ENCODE data around the gene OSBPL5.

The OSBPL5 gene

GRCh38 chr11:3186166-3186953, 21.2 kb upstream of the OSBPL5 start:
- H3K4me3 ChIP-seq (ENCODE audit: low read depth, low read length), result no peak overlapping the region
- DNase-seq (ENCODE audit: low read depth), result no peak
- TF ChIP-seq MYC (IDR thresholded peaks at IDR 0.05; ENCODE audit: low read depth, low read length), result no peak
- no peak for TF ChIP-seq POLR2A (IDR thresholded peaks at IDR 0.05; ENCODE audit: extremely low read depth, insufficient read length)
- no peak for TF ChIP-seq MAX (IDR thresholded peaks at IDR 0.05; ENCODE audit: low read depth, low read length)
- TF ChIP-seq, protein P1, sequence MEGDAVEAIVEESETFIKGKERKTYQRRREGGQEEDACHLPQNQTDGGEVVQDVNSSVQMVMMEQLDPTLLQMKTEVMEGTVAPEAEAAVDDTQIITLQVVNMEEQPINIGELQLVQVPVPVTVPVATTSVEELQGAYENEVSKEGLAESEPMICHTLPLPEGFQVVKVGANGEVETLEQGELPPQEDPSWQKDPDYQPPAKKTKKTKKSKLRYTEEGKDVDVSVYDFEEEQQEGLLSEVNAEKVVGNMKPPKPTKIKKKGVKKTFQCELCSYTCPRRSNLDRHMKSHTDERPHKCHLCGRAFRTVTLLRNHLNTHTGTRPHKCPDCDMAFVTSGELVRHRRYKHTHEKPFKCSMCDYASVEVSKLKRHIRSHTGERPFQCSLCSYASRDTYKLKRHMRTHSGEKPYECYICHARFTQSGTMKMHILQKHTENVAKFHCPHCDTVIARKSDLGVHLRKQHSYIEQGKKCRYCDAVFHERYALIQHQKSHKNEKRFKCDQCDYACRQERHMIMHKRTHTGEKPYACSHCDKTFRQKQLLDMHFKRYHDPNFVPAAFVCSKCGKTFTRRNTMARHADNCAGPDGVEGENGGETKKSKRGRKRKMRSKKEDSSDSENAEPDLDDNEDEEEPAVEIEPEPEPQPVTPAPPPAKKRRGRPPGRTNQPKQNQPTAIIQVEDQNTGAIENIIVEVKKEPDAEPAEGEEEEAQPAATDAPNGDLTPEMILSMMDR (IDR thresholded peaks at IDR 0.05; ENCODE audit: low read depth, low read length), result no peak

DNA sequence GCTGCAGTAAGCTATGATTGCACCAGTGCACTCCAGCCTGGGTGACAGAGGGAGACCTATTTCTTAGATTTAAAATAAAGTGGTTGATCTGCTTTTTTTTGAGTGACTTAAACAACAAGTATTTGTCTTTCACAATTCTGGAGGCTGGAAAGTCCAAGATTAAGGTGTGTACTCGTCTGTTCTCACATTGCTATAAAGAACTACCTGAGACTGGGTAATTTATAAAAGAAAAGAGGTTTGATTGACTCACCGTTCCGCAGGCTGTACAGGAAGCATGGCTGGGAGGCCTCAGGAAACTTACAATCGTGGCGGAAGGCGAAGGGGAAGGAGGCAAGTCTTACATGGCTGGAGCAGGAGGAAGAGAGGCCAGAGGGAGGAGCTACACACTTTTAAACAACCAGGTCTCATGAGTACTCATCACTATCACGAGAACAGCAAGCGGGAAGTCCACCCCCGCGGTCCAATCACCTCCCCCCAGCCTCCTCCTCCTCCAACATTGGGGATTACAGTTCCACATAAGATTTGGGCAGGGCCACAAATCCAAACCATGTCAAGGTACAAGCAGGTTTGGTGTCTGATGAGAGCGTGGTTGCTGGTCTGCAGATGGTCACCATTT, 19.7 kb upstream of the OSBPL5 start:
- no peak for DNase-seq (ENCODE audit: low read depth)
- TF ChIP-seq MAX (IDR thresholded peaks at IDR 0.05; ENCODE audit: low read depth, low read length) (no peak), MYC (IDR thresholded peaks at IDR 0.05; ENCODE audit: low read depth, low read length) (no peak), POLR2A (IDR thresholded peaks at IDR 0.05; ENCODE audit: extremely low read depth, insufficient read length) (no peak)
- TF ChIP-seq, protein P1 (IDR thresholded peaks at IDR 0.05; ENCODE audit: low read depth, low read length), result no peak
- no peak overlapping the region for H3K4me3 ChIP-seq (ENCODE audit: low read depth, low read length)

DNA sequence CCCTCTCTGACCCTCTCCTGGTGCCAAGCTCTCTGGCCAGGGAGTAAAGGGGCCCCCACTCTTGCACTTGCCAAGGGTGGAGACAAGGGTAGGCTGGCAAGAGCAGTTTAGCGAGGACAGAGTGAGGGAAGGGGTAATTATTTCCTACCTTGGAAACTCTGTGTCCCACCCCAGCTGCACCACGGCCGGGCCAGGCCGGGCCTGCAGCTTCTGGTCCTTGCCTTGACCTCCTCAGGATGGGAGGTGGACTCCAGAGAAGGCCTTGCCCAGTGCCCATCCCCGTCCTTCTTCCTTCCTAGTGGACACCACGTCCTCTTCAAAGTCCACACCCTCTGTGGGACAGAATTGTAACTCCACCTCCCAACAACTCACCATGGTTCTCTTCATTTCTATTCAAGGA, 18.4 kb upstream of the OSBPL5 start:
- H3K4me3 ChIP-seq (ENCODE audit: low read depth, low read length), result no peak overlapping the region
- TF ChIP-seq, protein P1 (IDR thresholded peaks at IDR 0.05; ENCODE audit: low read depth, low read length), result no peak
- TF ChIP-seq MAX (IDR thresholded peaks at IDR 0.05; ENCODE audit: low read depth, low read length), result no peak
- DNase-seq (ENCODE audit: low read depth), result no peak

GRCh38 chr11:3182462-3182852, 17.3 kb upstream of the OSBPL5 start:
- no peak overlapping the region for H3K4me3 ChIP-seq (ENCODE audit: low read depth, low read length)
- TF ChIP-seq, protein P1 (IDR thresholded peaks at IDR 0.05; ENCODE audit: low read depth, low read length), result no peak
- no peak for TF ChIP-seq POLR2A (IDR thresholded peaks at IDR 0.05; ENCODE audit: extremely low read depth, insufficient read length)
- TF ChIP-seq MAX (IDR thresholded peaks at IDR 0.05; ENCODE audit: low read depth, low read length), result no peak
- no peak for TF ChIP-seq MYC (IDR thresholded peaks at IDR 0.05; ENCODE audit: low read depth, low read length)
- DNase-seq (ENCODE audit: low read depth), result no peak

- TF ChIP-seq POLR2A (IDR thresholded peaks at IDR 0.05; ENCODE audit: extremely low read depth, insufficient read length), result no peak
- TF ChIP-seq, protein P1 (IDR thresholded peaks at IDR 0.05; ENCODE audit: low read depth, low read length), result no peak
- no peak for TF ChIP-seq MAX (IDR thresholded peaks at IDR 0.05; ENCODE audit: low read depth, low read length)
- no peak for TF ChIP-seq MYC (IDR thresholded peaks at IDR 0.05; ENCODE audit: low read depth, low read length)
- H3K4me3 ChIP-seq (ENCODE audit: low read depth, low read length), result no peak overlapping the region
- DNase-seq (ENCODE audit: low read depth), result no peak
Measured at GRCh38 chr11:3181725-3182461, 16.8 kb upstream of the OSBPL5 start.

Measured in NB4 (cell line).